ENCODE data around the gene MAP1B. TPM values are rescaled to one million over a fixed set of nuclear protein-coding genes. Genes with fewer than 3 reads are reported as not detected.

MAP1B gene
- total and polyA plus RNA-seq, 4 donors, result 1.5 to 46.7 (median 16.0) TPM

DNA sequence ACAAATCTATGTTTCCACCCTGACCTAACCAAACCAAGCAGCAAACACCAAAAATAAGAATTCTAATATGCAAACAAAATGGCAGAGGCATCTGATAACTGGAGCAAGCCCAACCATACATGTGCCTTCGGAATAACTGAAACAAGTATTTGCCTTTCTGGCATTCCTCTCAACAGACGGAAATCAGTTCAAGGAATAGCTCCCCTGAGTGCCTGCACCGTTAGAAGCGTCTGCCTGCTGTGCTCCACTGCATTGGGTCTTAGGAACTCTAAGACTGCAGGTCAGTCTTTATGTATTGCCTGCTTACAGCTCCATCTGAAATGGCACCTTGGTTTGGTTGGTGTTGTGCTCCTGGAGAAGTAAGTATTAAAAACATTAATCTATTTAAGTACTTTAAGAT is 114.3 kb downstream of the MAP1B start:
- no peaks in the 10 kb centered on the region for H3K27me3 ChIP-seq (ENCODE audit: control insufficient read depth in 3 of 3, insufficient read depth in 3 of 3, low read length in 2 of 3)
- no peak overlapping the region for H3K27ac ChIP-seq (ENCODE audit: low read depth in 1 of 2, low read length in 1 of 2)
- 79 to 87% methylated on average over 4 of the region's 4 CpGs for WGBS, 2 donors
- peaks cover 27 to 53% (median 45%) of the 10 kb centered on the region in 4 donors for H3K36me3 ChIP-seq (ENCODE audit: control insufficient read depth in 4 of 4, insufficient read depth in 4 of 4, low read length in 4 of 4)
- no peak for ATAC-seq (ENCODE audit: insufficient read depth, low FRiP score)
- no peak overlapping the region for H3K4me3 ChIP-seq
- no peak overlapping the region for H3K9ac ChIP-seq (ENCODE audit: insufficient read depth in 1 of 2, low read length in 2 of 2)
- DNase-seq, result no peak
- peaks cover 0 to 2% (median 0%) of the 10 kb centered on the region in 5 donors for H3K4me1 ChIP-seq (ENCODE audit: control insufficient read depth in 5 of 5, insufficient read depth in 5 of 5, low read length in 5 of 5)
- no peaks in the 10 kb centered on the region for H3K9me3 ChIP-seq (ENCODE audit: control insufficient read depth in 4 of 4, insufficient read depth in 3 of 4, low read length in 3 of 4)
- TF ChIP-seq, protein P1, sequence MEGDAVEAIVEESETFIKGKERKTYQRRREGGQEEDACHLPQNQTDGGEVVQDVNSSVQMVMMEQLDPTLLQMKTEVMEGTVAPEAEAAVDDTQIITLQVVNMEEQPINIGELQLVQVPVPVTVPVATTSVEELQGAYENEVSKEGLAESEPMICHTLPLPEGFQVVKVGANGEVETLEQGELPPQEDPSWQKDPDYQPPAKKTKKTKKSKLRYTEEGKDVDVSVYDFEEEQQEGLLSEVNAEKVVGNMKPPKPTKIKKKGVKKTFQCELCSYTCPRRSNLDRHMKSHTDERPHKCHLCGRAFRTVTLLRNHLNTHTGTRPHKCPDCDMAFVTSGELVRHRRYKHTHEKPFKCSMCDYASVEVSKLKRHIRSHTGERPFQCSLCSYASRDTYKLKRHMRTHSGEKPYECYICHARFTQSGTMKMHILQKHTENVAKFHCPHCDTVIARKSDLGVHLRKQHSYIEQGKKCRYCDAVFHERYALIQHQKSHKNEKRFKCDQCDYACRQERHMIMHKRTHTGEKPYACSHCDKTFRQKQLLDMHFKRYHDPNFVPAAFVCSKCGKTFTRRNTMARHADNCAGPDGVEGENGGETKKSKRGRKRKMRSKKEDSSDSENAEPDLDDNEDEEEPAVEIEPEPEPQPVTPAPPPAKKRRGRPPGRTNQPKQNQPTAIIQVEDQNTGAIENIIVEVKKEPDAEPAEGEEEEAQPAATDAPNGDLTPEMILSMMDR (IDR thresholded peaks at IDR 0.05; ENCODE audit: control extremely low read depth, extremely low read depth), result no peak

DNA sequence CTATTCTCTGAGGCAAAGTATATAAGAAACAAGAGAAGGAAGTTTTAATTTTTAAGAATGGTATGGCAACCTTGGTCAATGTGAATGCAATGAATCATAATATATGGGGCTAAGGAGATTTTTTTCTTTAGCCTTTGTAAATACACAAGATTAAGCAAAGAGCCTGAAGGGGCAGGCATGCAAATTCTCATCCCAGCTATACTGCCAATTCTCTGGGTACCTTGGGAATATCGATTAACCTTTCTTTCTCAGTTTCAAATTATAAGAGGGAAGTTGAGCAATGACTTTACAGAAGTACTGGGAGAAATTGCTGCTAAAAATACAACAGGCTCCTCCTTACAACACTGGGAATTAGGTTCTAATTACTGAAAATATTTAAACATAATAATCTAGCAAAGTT is 115.2 kb downstream of the MAP1B start:
- WGBS, 2 donors, result 59 to 84% methylated on average over 1 of the region's 1 CpG
- no peak overlapping the region for H3K27ac ChIP-seq (ENCODE audit: low read depth in 1 of 2, low read length in 1 of 2)
- peaks cover 27 to 54% (median 45%) of the 10 kb centered on the region in 4 donors for H3K36me3 ChIP-seq (ENCODE audit: control insufficient read depth in 4 of 4, insufficient read depth in 4 of 4, low read length in 4 of 4)
- peaks cover 0 to 2% (median 0%) of the 10 kb centered on the region in 5 donors for H3K4me1 ChIP-seq (ENCODE audit: control insufficient read depth in 5 of 5, insufficient read depth in 5 of 5, low read length in 5 of 5)
- H3K9ac ChIP-seq (ENCODE audit: insufficient read depth in 1 of 2, low read length in 2 of 2), result no peak overlapping the region
- no peaks in the 10 kb centered on the region for H3K27me3 ChIP-seq (ENCODE audit: control insufficient read depth in 3 of 3, insufficient read depth in 3 of 3, low read length in 2 of 3)
- no peak for DNase-seq
- TF ChIP-seq, protein P1 (IDR thresholded peaks at IDR 0.05; ENCODE audit: control extremely low read depth, extremely low read depth), result no peak
- no peak for ATAC-seq (ENCODE audit: insufficient read depth, low FRiP score)
- H3K9me3 ChIP-seq (ENCODE audit: control insufficient read depth in 4 of 4, insufficient read depth in 3 of 4, low read length in 3 of 4), result no peaks in the 10 kb centered on the region
- H3K4me3 ChIP-seq, result no peak overlapping the region

DNA sequence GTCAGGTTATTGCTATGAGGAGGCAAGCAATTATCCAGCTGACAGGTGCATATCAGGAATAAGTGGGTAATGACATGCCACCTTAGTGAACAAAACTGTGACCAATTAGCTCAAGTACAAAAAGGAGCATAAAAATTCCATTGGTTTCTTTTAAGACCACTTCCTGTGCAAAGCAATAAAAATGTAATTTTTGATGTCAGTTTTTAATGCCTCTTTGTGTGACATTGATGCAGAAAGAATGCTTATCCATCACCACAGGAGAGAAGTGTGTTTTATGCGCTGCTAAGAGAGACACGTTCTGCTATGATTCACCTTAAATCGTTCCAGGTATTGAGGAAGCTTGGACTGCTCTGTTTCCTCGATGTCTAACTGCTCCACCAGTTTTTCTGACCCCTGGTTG is 116.1 kb downstream of the MAP1B start:
- H3K36me3 ChIP-seq (ENCODE audit: control insufficient read depth in 4 of 4, insufficient read depth in 4 of 4, low read length in 4 of 4), result peaks cover 27 to 49% (median 40%) of the 10 kb centered on the region in 4 donors
- no peak overlapping the region for H3K9ac ChIP-seq (ENCODE audit: insufficient read depth in 1 of 2, low read length in 2 of 2)
- H3K27me3 ChIP-seq (ENCODE audit: control insufficient read depth in 3 of 3, insufficient read depth in 3 of 3, low read length in 2 of 3), result no peaks in the 10 kb centered on the region
- DNase-seq (no peak), ATAC-seq (ENCODE audit: insufficient read depth, low FRiP score) (no peak)
- WGBS, 2 donors, result 96% methylated on average over 4 of the region's 4 CpGs
- TF ChIP-seq, protein P1 (IDR thresholded peaks at IDR 0.05; ENCODE audit: control extremely low read depth, extremely low read depth), result no peak
- H3K27ac ChIP-seq (ENCODE audit: low read depth in 1 of 2, low read length in 1 of 2), result no peak overlapping the region
- no peaks in the 10 kb centered on the region for H3K9me3 ChIP-seq (ENCODE audit: control insufficient read depth in 4 of 4, insufficient read depth in 3 of 4, low read length in 3 of 4)
- no peak overlapping the region for H3K4me3 ChIP-seq
- H3K4me1 ChIP-seq (ENCODE audit: control insufficient read depth in 5 of 5, insufficient read depth in 5 of 5, low read length in 5 of 5), result peaks cover 0 to 2% (median 0%) of the 10 kb centered on the region in 5 donors

DNA sequence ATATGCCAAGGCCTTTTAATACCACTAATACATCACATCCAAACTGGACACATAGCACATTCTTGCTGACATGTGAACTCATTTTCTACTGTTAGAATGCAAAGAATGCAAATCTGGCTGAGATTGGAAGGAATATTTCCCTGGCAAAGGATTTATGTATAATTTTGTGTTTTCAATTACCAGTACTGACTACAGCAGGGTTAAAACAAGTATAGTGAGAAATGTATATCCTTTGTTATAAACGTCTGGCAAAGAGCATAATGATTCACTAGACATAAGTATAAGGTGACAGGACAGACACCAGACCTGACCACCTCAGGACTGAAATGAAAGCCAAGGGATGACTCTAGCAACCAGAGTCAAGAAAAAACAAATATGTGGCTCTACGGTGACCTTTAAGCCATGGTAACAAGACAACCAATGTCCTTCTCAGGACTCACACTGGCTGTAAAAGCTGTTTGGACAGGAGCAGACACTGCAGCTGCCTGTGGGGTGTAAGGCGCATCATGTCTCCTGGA is 117.7 kb downstream of the MAP1B start:
- Histone ChIP-seq H3K9me3 (ENCODE audit: control insufficient read depth in 4 of 4, insufficient read depth in 3 of 4, low read length in 3 of 4) (no peaks in the 10 kb centered on the region), H3K4me1 (ENCODE audit: control insufficient read depth in 5 of 5, insufficient read depth in 5 of 5, low read length in 5 of 5) (peaks cover 0 to 9% (median 0%) of the 10 kb centered on the region in 5 donors), H3K9ac (ENCODE audit: insufficient read depth in 1 of 2, low read length in 2 of 2) (no peak overlapping the region), H3K36me3 (ENCODE audit: control insufficient read depth in 4 of 4, insufficient read depth in 4 of 4, low read length in 4 of 4) (peaks cover 21 to 38% (median 32%) of the 10 kb centered on the region in 4 donors), H3K4me3 (no peak overlapping the region), H3K27ac (ENCODE audit: low read depth in 1 of 2, low read length in 1 of 2) (no peak overlapping the region), H3K27me3 (ENCODE audit: control insufficient read depth in 3 of 3, insufficient read depth in 3 of 3, low read length in 2 of 3) (no peaks in the 10 kb centered on the region)
- TF ChIP-seq, protein P1 (IDR thresholded peaks at IDR 0.05; ENCODE audit: control extremely low read depth, extremely low read depth), result no peak
- no peak for DNase-seq
- ATAC-seq (ENCODE audit: insufficient read depth, low FRiP score), result no peak
- 81 to 92% methylated on average over 3 of the region's 3 CpGs for WGBS, 2 donors

All from lung (tissue), 12 donors.